Measurements from ENCODE around the gene TMIGD1. TPM values are rescaled to one million over a fixed set of nuclear protein-coding genes. Genes with fewer than 3 reads are reported as not detected.
A peak's percentile ranks its signal among the peaks of the same experiment; 100 is the strongest.

TMIGD1 gene
- polyA plus RNA-seq, 1 donor (not counting 4 experiments of a cell fraction or from before 2014, with no cell fraction given) = not detected

- Histone ChIP-seq H3K27me3 (ENCODE audit: control insufficient read depth, extremely low read depth, insufficient read depth, low read length) (peaks cover 42% of the 10 kb centered on the region), H3K4me2 (ENCODE audit: control insufficient read depth, extremely low read depth, insufficient read depth, low read depth, low read length) (no peak overlapping the region), H3K36me3 (ENCODE audit: control insufficient read depth in 2 of 2, extremely low read depth in 1 of 2, insufficient read depth in 2 of 2, low read length in 2 of 2) (no peaks in the 10 kb centered on the region), H3K4me1 (ENCODE audit: control insufficient read depth, extremely low read depth, insufficient read depth, low read length) (no peaks in the 10 kb centered on the region), H3K4me3 (ENCODE audit: control insufficient read depth in 2 of 3, extremely low read depth in 1 of 3, insufficient read depth in 2 of 3, low read depth in 1 of 3, low read length in 3 of 3) (no peak overlapping the region), H3K9me1 (ENCODE audit: control insufficient read depth, extremely low read depth, insufficient read depth, low read length) (no peaks in the 10 kb centered on the region), H4K20me1 (ENCODE audit: control insufficient read depth, extremely low read depth, insufficient read depth, low read length) (peaks cover 2% of the 10 kb centered on the region), H3K79me2 (ENCODE audit: control insufficient read depth, insufficient read depth, low read length) (no peaks in the 10 kb centered on the region), H3K27ac (ENCODE audit: control insufficient read depth, insufficient read depth, low read length) (no peak overlapping the region), H3K9ac (ENCODE audit: control insufficient read depth, extremely low read depth, insufficient read depth, low read length) (no peak overlapping the region), H3K9me3 (ENCODE audit: control insufficient read depth, low read depth, low read length) (peaks cover 3% of the 10 kb centered on the region), H2AFZ (ENCODE audit: control insufficient read depth, low read length) (no peak overlapping the region)
- dilution Hi-C loops (cut with MboI; ENCODE audit: extremely low pct_ligation_motif_present, low sequenced_read_pairs) = no loop called here
- no peak for FAIRE-seq
- TF ChIP-seq EZH2 (IDR thresholded peaks at IDR 0.05; ENCODE audit: low read length) = no peak
- no peak for TF ChIP-seq CTCF (optimal IDR thresholded peaks at IDR 0.05 in 1 of 3, IDR thresholded peaks at IDR 0.05 in 1 of 3, conservative IDR thresholded peaks at IDR 0.05 in 1 of 3; ENCODE audit: extremely low read depth in 1 of 3, insufficient read depth in 2 of 3, low read length in 3 of 3)
- DNase-seq (ENCODE audit: low read depth, low spot score) = no peak
These were observed 33.0 kb downstream of the TMIGD1 start for GRCh38 chr17:30300818-30301217.

- no peaks in the 10 kb centered on the region for H3K36me3 ChIP-seq (ENCODE audit: control insufficient read depth in 2 of 2, extremely low read depth in 1 of 2, insufficient read depth in 2 of 2, low read length in 2 of 2)
- DNase-seq (ENCODE audit: low read depth, low spot score) (no peak), FAIRE-seq (no peak)
- H3K27me3 ChIP-seq (ENCODE audit: control insufficient read depth, extremely low read depth, insufficient read depth, low read length) = peaks cover 56% of the 10 kb centered on the region
- no peak overlapping the region for H2AFZ ChIP-seq (ENCODE audit: control insufficient read depth, low read length)
- H3K4me1 ChIP-seq (ENCODE audit: control insufficient read depth, extremely low read depth, insufficient read depth, low read length) = no peaks in the 10 kb centered on the region
- H3K79me2 ChIP-seq (ENCODE audit: control insufficient read depth, insufficient read depth, low read length) = no peaks in the 10 kb centered on the region
- dilution Hi-C loops (cut with MboI; ENCODE audit: extremely low pct_ligation_motif_present, low sequenced_read_pairs) = no loop called here
- no peak overlapping the region for H3K9ac ChIP-seq (ENCODE audit: control insufficient read depth, extremely low read depth, insufficient read depth, low read length)
- H3K27ac ChIP-seq (ENCODE audit: control insufficient read depth, insufficient read depth, low read length) = no peak overlapping the region
- H4K20me1 ChIP-seq (ENCODE audit: control insufficient read depth, extremely low read depth, insufficient read depth, low read length) = peaks cover 2% of the 10 kb centered on the region
- H3K9me3 ChIP-seq (ENCODE audit: control insufficient read depth, low read depth, low read length) = peaks cover 3% of the 10 kb centered on the region
- no peak overlapping the region for H3K4me3 ChIP-seq (ENCODE audit: control insufficient read depth in 2 of 3, extremely low read depth in 1 of 3, insufficient read depth in 2 of 3, low read depth in 1 of 3, low read length in 3 of 3)
- no peaks in the 10 kb centered on the region for H3K9me1 ChIP-seq (ENCODE audit: control insufficient read depth, extremely low read depth, insufficient read depth, low read length)
- TF ChIP-seq CTCF (optimal IDR thresholded peaks at IDR 0.05 in 1 of 3, IDR thresholded peaks at IDR 0.05 in 1 of 3, conservative IDR thresholded peaks at IDR 0.05 in 1 of 3; ENCODE audit: extremely low read depth in 1 of 3, insufficient read depth in 2 of 3, low read length in 3 of 3) (peak in 1 of 3 experiments; percentile 17), EZH2 (IDR thresholded peaks at IDR 0.05; ENCODE audit: low read length) (no peak)
- H3K4me2 ChIP-seq (ENCODE audit: control insufficient read depth, extremely low read depth, insufficient read depth, low read depth, low read length) = no peak overlapping the region
These were observed 34.9 kb downstream of the TMIGD1 start for GRCh38 chr17:30299000-30299399.

Data from keratinocyte (primary cell).